Retina (tissue), 1 donor: ENCODE results near the gene NTNG1.

Experiments
- DNase-seq: peaks from one replicate; pipeline ENCODE4 v3.0.0-alpha.2; 2016

Gene NTNG1

DNA sequence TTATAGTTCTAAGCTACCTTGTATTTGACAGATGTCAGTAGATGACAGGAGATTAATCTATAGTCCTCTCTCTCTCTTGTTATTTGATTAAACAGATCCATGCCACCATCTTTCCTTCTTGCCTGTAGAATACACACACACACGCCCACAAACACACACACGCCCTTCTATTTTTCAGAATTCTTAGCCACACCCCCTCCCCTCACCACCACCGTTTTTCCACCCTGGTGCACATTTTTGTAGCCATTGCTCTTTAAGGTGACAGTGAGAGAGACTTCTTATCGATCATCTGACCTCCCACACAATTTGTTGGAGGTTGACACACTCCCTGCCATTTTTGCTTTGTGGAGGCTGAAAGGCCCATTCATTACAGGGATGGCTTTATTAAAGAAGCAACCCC is 123.2 kb downstream of the NTNG1 start:
- no peak for DNase-seq

DNA sequence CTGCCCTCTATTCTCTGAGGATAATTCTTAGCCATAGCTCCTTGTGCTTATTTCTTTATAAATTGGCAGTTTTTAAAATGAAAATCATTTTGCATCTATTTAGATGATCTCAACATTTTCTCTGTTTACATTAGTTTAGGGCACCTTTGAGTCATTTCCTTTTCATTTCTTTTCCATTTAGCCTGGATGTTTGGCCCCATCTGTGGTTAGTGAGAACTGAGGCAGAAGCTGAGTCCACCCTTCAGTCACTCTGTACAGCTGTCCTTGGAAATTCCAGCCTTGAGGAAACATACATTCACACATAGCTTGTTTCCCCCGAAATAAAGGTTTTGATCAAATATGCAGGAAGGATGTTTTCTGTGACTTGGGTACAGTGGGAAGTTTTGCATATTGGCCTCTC is 123.7 kb downstream of the NTNG1 start:
- no peak for DNase-seq

DNA sequence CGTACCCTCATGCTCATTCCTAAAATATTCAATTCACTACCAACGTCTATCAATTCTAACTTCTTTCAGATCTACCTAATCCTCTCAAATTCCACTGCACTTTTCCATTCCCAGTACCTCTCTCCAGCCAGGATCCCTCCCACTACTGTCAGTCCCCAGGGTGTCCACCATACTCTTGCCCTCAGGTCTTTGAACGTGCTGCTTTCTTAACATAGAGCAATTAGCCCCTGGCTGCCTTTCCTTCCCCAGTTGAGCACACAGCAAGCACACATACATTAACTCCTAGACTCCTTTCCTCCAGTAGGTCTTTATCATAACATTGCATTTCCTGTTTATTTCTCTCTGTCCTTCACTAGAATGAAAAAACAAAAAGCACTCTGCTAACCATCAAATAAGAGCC is 126.7 kb downstream of the NTNG1 start:
- no peak for DNase-seq

DNA sequence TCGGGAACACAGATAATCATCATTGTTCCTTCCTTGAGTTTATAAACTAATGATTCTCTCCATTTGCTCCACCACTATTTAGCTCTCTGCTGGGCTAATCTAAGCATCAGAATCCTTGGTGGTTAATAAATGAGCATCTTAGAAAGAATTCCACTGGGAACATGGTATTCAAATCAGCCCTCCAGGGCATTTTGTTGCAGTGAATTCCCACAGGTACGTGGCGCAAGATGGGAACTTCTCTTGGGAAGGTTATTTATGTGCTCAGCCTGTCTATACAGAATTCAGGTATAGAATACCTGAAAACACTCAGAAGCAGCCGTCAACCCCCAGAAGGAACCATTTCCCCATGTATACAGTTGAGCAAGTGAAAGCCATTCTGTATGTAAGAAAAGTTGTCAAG is 131.5 kb downstream of the NTNG1 start:
- no peak for DNase-seq

DNA sequence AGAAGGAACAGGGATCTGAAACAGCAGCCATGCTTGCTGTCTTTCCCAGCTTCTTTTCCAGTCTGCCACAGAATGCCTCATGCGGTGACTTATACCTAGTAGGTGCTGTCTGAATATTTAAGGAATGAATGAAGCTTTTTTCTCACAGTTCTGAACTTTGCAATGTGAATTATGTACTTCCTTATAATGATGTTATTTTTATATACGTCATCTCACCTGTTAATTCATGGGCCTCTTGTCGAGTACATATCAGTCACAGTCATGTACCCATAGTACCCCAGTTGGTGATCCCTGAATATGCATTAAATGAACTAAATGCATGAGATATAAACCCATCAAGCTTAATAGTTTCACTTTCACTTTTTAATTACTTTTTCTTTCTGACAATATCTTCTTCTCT is 132.7 kb downstream of the NTNG1 start:
- DNase-seq: no peak

DNA sequence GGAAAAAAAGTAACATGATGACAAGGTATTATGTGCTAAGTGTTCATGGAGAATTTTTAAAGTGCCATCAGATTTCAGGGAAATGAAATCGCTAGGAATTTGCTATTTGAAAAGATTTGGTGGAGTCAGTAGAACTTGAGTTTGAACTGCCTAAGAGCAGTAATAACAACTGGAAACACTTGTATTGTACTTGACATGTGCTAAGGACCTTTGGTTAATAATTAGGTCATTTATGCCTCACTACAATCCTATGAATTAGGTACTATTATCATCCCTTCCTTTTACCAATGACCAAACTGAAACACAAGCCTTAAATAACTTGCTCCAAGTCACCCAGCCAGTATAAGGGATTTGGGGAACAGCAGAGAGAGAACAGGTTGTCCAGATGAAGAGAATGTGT is 133.4 kb downstream of the NTNG1 start:
- no peak for DNase-seq

DNA sequence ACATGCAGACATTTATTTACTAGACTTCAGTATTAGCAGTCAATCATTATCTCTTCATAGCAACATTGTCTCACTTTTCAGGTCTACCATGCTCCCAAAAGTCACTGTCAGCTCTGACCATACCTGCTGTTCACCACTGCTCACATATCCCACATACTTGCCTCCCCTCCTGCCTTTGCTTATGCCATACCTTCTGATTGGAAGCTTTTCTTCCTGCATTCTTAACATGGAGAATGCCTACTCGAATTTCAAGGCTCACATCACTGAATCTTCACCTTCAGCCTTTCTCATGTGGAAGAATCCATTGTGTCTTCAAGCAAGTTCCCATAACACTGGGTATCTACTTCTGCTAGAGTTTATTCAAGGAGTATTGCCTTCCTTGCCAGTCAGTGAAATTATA is 135.4 kb downstream of the NTNG1 start:
- DNase-seq: no peak

DNA sequence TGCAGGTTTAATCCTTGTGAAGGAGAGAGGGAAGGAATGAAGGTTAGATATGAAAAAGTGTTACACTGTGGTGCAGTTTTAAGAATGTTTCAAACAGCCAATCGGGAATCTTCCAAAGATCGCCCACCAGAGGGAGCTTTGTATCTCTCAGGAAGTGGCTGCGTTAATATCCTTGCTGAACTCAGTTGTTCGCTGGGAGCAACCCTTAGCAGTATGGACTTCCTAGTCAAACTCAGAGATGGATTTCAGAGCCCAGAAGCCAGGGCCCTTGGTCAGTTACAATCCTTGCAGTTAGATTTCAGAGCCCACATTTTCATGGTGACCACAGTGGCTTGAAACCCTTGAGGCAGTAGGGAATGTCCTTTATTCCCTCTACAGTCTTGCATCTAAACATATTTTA is 136.2 kb downstream of the NTNG1 start:
- DNase-seq: peak; percentile 54

DNA sequence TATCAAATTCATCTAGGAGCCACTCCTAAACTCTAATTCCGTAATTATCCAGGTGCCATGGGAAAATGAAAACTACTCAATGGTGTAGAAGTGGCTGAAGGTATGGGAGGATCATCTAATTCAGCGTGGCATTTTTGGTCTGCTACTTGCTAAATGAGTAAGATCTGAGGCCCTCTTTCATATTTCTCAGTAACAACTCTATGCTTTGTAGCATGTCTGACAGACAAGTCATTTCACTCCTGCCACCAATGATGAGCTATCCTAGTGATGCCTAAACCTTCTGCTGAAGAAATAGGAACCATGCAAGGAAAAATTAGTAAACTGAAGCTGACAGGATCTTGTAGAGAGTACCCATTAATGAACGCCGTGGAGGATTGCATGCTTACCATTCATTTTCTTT is 145.3 kb downstream of the NTNG1 start:
- DNase-seq: no peak

DNA sequence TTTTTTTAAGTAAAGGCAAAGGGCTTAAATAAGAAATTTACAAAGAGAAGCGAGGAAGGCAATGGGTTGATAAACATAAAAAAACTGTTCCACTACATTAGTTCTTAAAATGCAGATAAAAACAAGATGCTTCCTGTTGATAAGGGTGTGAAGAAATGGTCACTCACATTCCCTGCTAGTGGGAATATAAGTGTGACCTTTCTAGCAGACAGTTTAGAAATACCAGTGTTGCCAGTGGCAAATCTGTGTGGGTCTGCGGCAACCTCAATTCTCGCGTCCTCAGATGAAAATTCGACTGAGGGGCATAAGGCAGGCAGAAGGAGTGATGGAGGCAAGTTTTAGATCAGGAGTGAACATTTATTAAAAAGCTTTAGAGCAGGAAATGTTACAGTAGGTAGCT is 151.1 kb downstream of the NTNG1 start:
- DNase-seq: no peak

DNA sequence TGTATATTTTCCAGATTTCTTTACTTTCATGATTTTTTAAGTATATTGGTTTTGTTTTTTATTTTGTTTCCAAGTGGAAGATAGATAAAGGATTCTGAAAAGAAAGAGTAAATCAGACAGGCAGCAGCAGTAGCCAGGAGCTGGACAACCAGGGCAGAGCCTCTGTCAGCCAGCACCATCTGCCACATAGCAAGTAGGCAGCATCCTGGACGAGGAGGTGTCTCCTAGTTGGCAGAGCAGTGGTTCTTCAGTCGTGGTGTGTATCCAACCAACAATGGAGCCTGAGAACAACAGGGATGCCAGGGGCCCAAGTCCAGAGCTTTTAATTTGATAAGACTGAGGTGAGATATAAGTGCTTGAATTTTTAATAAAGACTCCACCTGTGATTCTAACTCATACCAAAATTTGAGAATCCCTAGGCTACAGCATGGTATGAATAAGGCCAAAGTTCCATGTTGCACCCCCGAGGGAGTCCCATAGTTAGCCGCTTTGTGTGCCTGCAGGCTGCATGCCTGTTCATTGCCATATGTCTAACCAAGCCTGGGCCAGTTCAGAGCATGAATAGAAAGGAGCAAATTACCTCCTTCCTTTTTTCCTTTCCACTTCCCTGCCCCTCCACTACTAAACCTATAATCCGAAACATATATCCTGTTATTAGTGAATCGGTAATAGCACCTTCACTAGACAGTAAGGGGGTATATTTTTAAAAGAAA is 153.2 kb downstream of the NTNG1 start:
- no peak for DNase-seq

DNA sequence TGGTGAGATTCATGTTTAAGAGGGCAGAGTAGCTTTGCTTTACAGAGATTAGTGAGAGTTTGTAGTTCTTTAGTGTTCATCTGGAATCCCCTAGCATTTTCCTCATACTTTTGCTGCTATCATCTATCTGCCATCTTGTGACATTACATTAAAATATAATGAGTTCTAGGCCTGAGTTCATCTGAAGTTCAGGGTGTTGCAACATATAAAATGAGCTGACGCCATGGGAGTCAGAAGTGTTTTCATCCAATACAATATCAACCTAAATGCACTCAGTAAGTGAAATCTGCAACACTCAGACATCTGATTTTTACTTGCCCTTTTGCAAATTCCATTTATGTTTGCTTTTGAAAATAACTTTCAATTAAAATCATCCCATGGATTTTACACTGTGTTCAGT is 153.8 kb downstream of the NTNG1 start:
- no peak for DNase-seq

DNA sequence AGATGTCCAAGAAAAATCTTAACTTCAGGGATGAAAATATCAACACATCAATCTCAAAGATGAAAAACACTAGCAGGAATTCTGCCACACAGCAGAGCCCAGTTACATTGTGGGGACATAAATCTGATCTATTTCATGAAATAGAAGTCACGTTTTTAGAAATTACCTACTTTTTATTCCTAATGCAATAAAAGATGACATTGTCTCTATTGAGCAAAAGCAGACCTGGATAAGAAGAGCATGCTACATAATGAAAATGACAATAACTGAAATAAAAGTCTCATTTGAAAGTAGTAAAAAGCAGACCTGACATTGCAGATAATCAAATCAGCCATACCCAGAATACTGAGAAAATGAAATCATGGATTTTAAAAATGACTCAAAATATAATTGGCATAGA is 156.8 kb downstream of the NTNG1 start:
- no peak for DNase-seq

DNA sequence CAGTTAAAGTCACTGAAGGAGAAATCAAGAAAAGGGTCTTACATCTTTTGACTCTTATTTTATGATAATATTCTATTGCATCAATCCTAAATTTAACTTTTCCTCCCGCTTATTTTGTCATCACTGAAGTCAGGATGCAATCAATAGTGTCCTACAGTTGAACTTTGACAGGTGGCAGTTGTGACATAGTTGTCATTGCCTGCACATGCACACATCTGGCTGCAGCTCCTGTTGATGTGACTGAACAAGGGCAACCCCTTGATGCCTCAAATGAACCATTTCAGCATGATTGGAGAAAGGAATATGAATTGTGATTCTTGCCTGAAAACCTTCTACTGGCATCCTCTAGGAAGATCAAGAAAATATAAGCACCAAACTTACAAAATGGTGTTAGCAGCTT is 157.7 kb downstream of the NTNG1 start:
- DNase-seq: no peak

DNA sequence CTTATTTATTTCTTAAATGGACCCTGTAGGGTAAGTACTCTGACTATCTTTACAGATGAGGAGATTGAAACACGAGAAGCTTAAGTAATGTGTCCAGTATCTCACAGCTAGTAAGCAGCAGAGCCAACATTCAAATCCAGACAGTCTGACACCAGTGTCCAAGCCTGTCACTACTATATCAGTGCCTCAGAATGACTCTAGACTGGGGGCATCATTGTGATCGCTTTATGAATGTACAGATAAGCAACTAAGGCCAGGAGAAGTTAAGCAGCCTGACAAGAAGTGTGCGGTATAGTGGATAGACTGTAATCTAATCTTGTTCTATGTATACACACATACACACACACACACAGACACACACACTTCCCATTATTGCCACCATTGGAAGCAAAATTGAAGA is 158.7 kb downstream of the NTNG1 start:
- no peak for DNase-seq

DNA sequence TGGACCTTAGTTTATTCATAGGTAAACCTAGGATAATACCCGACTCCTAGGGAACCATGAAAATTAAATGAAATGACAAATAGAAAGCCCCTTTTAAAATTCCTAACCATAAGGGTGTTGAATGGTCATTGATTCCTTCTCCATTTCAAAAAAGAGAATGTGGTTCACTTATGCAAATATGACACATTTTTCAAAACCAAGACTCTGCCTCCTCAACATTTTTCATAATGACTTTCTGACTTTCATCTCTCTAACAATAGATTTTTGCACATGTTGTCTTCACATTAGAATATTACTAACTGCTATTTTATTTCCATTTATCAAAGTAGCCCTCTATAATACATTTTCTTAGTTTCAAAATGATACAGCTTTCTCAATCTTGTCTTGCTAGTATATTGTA is 169.1 kb downstream of the NTNG1 start:
- DNase-seq: no peak

DNA sequence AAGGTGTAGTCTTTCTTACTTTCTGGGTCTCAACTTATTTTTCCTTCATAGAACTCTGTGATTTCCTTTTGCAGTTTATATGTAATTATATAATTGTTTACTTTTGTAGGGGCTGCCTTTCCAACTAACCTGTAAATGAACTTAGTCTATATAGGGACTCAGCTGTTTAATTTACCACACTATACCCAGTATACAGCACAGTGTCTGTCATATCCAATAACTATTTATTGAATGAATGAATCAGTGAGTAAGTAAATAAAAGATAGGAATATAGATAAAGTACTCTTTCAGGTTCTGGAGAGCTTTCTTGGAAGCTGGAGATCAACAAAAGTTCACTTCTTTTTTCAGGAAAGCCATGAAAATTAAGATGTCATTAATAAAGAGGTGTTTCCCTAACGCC is 174.8 kb downstream of the NTNG1 start:
- DNase-seq: no peak

DNA sequence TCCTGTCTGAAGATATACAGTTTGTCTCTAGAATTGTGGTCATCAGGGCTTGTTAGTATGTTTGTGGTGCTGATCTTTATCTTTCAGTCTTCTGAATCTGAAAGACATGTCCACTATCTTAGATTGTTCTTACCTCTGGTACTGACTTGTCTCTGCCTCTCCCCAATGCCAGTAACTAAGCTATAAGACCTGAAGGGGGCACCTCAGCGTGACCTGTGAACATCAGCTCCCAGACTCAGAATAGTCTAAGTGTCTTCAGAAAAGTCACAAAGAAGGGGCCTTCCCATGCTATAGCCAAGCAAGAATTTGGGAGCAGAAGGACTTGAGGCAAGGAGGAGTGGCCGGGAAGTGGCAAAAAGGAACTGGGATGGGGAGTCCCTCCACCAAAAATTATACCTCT is 178.1 kb downstream of the NTNG1 start:
- DNase-seq: no peak

DNA sequence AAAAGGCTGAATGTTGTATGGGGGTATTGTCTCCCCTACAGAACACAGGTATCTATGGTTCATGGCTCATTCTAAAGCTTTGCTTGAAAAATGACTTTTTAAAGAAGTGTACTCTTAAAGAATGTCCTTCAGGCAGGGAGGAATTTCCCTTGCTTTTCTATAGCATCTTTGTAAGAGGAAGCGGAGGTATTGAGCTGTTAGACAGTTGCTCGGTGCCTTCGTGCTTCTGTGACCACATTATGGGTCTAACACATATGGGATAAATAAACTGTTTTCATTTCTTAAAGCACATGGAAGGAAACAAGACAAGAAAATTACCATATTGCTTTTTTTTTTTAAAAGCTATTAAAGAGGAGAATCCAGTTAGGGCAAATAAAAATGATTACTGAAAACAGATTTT is 182.9 kb downstream of the NTNG1 start:
- no peak for DNase-seq

DNA sequence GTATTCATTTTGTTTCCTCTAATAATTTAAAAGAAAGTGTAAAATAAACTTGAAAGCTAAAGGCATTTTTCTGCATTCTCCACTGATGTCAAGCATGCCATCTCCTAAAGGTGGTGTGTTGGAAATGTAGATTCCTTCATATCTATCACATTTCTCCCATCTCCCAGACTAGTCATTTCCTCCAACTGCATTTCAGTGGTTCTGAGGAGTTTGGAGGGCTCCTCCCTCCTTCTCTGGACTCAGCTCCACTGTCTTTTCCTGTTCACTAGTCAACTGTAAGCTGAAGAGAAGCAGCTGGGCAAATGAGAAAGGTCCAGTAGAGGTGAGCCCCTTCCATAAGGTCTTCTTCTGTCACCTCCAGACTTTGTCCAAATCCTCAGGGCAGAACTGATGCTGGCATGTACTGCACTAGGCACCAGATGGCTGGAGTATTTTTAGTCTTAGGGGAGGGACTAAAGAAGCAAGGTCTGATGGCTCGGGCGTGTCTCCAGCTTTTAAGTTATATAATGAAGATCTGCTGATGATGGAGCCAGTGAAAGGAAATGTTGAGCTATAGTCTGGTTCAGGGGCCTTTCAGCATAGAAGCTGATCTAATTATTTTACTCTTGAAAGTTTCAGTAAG is 186.1 kb downstream of the NTNG1 start:
- DNase-seq: no peak

DNA sequence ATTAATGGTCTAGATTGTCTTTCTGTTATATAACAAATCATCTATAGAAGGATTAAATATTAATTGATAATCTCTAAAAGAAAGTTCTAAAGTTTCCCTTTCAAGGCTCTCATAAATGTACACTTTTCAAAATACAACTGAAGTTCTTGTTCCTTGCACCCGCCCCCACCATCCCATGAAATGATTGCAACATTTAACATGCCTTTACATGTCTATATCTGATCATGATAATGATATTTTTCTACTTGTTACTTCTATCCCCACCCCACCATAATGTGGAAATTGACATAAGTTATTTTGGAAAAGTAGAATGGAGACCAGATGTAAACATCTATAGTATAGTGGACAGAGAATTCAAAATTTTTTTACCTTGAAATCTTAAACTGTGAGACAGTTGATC is 186.6 kb downstream of the NTNG1 start:
- DNase-seq: no peak

DNA sequence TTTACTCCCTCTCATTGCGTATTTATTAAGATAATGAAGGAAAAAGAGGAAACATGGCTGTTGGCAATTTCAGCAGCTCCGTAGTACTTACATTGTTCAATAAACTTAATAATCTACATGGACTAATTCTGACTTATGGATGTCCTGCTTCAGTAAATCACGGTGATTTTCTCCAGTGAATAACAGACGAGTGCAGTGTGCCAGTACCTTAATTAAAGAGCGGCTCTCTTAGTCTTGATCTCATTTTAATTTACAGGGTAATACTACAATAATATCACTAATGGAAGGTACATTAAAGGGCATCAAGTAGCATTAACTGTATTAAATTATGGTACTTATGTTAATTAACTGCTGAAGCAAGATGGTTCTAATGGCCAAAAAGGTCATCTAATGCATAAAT is 187.2 kb downstream of the NTNG1 start:
- no peak for DNase-seq

DNA sequence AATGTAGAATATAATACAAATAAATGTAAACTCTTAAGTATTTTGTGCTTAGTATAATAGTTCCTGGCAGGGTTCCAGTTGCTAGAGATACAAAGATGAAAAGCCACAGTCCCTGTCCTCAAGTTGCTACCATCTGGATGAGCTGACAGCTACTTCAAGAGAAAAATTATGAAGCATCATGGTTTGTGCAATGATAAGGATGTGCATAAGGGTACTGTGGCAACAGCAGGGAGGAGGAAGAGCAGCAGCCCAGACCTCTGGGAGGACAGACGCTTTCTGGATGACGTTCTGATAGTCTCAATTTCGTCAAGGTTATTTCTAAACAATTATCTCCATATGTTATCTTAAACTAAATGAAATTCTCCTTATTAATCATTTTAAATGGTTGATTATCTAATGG is 198.9 kb downstream of the NTNG1 start:
- DNase-seq: no peak

DNA sequence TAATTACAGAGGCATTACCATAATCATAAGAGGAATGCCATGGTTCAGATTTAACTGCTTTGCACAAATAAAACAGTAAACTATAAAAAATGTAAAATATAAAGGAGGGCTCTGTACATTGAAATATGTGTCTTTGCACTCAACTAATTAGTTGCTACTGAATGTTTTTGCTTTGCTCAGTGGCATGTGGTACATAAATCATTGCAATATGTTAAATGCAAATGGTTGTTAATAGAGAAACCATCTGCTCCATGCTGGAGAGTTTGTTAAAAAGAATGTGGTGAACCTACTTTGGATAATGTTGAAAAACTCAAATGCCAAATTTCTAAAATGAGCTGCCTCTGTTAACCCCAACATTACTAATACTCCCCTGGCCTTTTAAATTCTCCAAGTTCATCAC is 201.5 kb downstream of the NTNG1 start:
- no peak for DNase-seq

DNA sequence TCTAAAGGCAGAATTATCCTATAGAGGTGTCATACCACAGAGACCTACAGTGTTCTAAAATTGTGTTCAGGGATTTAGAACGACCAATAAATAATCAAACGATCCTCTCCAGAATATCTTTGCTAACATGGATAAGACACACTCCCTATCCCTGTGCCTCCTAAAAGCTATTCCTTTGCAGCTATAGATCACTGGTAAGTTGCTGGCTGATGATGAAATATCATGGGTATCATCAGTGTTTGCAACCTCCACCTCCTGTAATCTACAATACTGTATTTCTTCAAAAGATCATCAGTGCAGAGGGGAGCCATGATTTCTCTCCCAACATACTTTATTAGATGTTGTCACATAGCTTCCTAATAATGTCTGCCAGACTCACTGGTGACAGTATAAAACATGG is 201.9 kb downstream of the NTNG1 start:
- no peak for DNase-seq
